CD4-positive, alpha-beta T cell treated with Interleukin-15 for 4 hours (primary cell): ENCODE measurements around the gene LRP3.
"Not testable (repeated sequence)": the region's sequence is repeated elsewhere in the genome, so short reads cannot be mapped to it uniquely, and the experiment has no call there.

Source experiments
- DNase-seq: peaks from one replicate; pipeline ENCODE4 v3.0.0-alpha.2; 2020; ENCODE audit warnings: low spot score

The LRP3 gene

DNA sequence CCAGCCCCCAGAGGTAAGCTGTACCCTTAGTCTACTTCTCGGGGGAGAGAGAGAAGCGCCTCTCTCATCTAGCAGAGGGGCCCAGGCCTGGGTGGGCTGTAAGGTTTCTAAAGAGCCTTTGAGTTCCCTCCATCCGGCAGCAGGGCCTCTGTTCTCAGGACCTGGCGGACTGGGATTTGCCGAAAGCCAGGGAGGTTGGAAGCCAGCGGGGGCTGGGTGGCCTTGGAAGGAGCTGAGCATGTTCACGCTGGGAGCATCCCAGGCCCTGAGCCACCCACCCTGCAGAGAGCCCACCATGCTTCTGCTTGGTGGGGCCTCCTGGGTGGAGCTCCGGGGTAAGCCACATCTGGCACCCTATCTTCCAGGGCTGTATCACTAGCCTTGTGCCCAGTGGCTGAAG is 23.8 kb downstream of the LRP3 start:
- no peak for DNase-seq

- no peak for DNase-seq
Measured at GRCh38 chr19:33219261-33219815, 25.2 kb downstream of the LRP3 start.

DNA sequence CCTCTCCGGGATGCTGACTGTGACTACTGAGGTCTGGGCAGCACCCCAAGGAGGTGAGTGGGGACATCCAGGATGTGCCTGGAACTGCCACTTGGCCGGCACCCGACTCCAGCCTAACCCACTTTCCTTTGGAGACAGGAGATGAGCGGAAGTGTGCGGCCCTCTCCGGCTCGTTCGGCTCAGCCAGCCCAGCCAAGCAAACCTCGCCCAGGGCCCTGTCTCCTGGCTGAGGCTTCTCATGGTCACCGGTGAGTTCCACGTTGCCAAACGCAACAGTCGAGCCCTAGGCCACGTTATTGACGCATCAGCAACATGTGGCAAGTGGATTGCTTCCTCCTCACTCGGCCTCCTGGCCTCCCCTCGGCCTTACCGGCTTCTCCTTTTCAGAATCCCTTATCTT is 26.0 kb downstream of the LRP3 start:
- DNase-seq: no peak

DNA sequence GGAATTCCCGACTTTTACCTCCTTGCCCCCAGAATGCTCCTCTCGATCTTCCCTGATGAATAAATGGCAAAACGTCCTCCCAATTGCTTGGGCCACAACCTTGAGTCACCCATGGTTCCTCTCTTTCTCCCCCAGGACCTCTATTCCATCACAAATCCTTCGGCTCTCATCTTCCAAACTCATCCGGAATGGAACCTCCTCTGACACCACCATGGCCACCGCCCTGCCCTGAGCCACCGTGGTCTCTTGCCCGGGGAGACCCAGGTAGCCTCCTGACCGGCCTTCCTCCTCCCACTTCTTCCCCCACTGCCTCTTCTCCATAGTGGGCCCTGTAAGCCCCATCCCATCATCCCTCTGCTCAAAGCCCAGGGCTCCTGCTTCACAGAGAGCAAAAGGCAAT is 26.6 kb downstream of the LRP3 start:
- DNase-seq: no peak

DNA sequence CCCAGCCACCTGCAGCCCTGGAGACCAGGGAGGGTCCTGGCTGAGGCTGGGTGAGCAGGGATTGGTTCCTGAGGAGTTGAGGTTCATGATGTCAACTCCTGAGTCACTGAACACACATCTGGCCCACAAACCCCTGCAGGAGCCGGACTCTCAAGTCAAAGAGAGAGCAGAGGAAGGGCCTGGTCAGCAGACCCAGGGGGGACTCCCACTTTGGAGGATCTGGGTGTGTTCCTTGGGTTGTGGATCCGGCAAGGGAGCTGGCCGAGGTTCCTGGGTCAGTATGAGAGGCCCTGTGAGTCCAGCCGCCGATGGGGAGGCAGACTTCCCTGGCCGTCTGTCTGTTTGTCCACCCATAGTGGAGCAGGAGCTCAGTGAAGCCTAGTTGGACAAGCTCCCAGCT is 27.5 kb downstream of the LRP3 start:
- DNase-seq: no peak

- not testable (repeated sequence) for DNase-seq
Measured at GRCh38 chr19:33222255-33222654, 28.1 kb downstream of the LRP3 start.

DNA sequence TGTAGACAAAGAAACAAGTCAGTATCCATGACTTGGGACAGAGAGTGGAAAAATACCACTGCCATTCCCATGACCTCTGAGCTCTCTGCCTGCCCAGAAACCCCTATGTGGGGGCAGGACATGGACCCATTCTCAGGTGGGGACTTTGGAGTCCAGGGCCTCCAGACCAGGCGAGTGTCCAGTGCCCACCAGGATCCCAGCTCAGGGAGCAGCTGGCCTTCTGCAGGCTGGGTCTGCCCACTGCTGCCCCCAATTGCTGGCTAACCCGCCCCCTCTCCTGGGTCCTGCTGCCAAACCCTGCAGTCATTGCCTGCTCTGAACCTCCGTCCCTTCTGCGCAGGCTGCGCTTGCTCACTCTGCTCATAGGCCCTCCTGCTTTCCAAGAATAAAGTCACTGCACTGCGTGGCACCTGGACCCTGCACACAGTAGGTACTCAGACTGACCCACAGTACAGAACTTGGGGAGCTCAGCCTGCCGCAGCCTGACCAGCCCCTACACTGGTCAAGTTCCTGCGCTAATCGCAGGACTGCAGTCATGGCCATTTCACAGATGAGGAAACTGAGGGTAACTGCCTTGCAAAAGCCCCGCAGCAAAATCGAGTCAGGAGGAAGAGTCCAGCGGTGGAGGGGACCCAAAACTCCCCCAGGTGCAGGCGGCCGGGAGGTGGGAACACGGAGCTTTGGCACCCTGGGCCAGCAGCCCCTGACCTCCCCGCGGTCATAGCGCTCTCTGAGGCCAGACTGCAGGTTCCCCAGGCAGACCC is 30.7 kb downstream of the LRP3 start:
- DNase-seq: no peak

- DNase-seq: no peak
Measured at GRCh38 chr19:33225458-33225926, 31.4 kb downstream of the LRP3 start, which contains the start of gene SLC7A10. Gene SLC7A10 (minus strand): TSS chr19:33225850. CDS start chr19:33225703, 147 bp downstream.

DNA sequence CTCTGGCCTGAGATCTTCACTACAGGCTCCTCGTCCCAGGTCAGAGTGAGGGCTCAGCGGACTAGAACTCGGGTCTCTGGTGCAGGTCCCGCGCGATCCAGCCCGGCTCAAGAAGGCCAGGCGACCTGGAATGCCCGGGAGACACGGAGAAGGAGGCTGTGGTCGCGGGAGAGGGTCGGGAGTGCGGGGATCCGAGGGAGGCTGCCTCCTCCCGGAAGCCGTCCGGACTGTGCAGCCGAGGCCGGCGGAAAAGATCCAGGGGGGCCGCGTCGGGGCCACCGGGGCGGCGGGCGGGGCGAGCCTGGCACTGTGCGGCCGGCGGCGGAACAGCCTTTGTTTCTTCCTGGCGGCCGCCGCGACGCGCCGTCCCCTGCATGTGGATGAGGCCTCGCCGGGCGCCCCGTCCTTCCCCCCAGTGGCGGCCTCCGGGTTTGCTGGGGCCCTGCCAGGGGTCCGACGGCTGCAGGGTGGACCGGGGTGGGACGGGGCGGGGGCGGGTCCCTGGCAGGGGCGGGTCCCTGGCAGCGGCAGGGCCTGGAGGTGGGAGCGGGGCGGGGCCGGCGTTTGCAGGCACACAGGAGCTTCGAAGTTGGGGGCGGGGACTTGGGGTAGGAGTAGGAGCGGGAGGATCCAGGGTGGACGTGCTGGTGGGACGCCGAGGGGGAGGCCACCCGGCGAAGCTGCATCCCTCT is 32.6 kb downstream of the LRP3 start:
- DNase-seq: no peak

DNA sequence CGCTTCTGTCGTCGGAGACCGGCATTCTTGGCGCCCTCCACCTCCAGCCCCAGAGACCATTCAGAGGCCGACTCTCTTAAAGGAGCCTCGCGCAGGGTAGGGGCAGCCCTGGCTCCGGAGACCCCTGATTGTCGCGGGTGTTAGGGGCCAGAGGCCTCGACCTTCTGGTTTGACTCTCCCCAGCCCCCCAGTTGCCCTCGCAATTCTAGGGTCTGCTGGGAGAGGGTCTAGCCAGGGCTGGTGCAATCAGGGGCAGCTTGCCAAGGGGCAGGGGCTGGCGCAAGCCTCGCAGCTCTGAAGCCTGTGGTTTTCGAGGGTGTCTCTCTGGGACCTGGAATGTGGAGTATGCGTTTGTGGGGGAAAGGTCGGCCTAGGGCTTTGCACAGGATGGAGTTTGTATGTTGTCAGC is 33.1 kb downstream of the LRP3 start:
- no peak for DNase-seq

DNA sequence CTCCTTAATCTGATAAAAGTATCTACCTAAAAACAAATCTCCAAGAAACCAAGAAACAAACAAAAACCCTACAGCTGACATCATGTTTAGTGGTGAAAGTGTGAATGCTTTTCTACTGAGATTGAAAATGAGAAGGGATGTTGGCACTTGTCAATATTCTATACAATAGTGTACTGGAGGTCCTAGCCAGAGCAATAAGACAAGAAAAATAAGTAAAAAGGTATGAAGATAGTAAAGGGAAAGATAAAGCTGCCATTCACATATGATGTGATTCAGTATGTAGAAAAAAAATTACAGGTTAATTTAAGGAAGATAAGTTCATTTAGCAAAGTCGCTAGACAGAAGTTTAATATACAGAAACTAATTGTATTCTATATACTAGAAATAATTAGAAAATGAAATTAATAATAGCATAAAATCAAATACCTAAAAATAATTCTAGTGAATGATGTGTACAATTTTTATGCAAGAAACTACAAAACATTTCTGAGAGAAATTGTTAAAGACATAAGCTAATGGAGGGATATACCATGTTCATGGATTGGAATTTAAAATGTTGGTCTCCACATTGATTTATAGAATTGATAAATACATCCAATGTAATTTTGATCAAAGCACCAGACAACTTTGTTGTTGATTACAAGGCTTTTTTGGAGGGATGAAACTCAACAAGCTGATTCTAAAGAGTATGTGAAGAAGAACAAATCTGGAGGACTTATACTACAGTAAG is 33.9 kb downstream of the LRP3 start:
- no peak for DNase-seq

GRCh38 chr19:33229962-33230361 is 35.8 kb downstream of the LRP3 start:
- no peak for DNase-seq

DNA sequence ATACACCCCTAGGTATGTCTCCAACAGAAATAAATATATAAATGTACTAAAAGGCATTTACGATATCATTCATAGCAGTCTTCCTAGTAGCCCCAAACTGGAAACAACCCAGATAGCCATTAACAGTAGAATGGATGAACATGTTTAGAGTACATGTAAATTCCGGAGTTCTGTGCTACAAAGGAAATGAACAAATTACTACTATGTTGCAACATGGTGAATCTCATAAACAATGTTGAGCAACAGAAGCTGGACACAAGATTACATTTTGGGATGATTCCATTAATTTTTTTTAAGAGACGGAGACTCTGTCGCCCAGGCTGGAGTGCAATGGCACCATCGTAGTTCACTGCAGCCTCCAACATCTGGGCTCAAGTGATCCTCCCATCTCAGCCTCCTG is 37.4 kb downstream of the LRP3 start:
- no peak for DNase-seq

DNA sequence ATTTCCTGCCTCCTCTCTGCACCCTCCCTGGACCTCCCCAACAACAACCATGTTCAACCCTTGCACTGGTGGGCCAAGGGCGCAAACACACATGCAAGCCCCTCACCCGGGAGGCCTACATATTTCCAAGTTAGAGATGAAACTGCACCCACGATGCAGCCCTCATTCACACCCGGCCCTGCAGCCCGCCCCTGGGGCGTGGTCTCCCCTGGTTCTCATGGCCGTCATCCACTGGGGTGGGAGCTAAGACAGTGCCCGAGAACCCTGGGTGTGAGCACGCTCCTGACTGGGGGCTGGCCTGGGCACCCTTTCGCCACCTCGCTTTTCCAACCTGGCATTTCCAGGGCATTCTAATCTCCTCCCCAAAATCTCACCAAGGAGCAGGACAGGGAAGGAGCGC is 38.5 kb downstream of the LRP3 start:
- DNase-seq: no peak

DNA sequence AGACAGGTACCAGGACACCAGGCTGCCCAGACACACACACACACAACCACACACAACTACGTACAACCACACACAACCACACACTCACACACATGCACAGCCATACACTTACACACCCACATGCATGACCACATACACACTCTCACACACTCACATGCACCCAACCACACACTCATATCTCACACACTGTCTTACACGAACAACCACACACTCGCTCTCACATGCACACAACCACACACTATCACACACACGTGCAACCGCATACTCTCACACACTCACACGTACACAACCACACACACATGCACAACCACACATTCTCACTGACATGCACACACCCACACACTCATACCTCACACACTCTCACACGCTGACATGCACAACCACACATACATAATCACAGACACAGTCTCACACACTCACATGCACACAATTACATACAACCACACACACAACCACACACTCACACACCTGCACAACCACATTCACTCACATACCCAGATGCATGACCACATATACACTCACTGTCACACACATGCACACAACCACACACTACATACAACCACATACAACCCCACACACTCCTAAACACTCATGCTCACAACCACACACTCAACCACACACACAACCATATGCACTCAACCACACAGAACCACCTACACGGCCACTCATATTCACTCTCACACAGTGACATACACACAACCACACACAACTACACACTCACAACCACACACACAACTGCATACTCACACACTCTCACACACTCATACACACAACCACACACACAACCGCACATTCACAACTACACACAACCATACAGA is 39.1 kb downstream of the LRP3 start:
- no peak for DNase-seq

DNA sequence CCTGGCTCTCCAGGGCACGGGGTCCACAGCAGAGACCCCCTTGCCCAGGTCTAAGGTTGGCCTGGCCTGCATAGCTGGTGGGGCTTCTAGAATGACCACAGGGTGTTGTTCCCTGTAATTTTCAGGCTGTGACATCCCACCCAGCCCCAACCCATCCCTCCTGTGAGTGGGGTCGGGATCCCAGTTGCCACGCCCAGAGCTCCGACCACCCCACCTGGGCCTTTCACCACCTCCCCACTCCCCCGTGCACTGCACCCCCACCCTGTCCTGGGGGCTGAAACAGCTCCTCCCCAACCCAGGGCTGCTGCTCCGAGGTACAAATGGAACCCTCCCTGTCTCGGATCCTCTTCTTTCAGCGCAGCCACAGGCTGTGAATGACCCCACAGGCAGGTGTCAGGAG is 40.0 kb downstream of the LRP3 start:
- DNase-seq: no peak

DNA sequence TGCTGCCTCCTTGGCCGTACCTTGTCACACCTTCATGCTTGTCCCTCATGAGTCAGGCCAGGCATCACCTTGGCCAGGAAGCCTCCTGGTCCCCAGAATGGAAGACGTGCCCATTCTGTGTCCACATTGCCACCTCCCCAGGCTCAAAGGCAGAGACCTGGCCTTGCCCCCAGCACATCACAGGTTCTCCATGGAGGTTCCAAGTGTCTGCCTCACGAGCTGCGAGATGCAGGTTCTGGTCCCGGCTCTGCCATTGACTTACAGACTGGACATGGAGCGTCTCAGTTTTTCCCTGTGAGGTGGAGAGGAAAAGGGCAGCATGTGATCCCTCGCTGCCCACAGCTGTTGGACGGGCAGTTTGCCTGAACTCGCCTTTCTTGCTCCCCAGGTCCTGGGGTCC is 40.6 kb downstream of the LRP3 start:
- DNase-seq: no peak

DNA sequence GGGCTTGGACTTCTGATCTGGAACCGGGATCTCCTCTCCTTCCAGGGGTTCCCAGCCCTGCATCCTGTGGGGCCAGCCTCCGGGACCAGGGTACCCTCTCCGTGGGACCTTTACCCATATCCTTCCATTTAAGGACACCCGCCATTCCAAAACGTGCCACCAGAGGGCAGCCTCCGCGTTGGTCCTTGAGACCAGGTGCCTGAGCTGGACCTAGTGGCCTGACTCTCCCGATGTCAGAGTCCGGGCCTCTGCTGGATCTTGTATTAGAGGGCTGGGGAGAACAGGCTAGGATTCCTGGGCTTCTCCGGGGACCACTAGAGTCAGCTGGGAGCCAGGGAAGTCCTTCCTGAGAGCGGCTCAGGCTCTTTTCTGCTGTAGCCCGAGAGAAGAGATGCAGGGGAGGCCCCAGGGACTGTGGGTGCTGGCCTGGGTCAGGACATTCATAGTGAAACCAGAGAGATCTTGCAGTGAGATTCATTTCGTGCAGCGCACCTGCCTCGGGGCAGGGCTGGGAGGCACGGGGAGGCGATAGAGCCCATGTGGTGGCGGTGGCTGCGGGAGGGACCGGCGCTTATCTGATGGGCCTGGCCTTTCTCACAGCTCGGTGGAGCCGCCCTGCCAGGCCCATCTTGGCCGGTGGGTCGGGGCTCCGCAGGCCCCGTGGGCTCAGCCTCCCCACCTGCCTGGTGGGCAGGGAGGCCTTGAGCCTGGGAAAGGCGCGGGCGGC is 41.3 kb downstream of the LRP3 start:
- DNase-seq: peak; percentile 79

- DNase-seq: no peak
Measured at GRCh38 chr19:33235996-33236350, 41.8 kb downstream of the LRP3 start.

GRCh38 chr19:33236696-33237390 is 42.7 kb downstream of the LRP3 start:
- no peak for DNase-seq
